ENCODE data around the gene ALG13.

The ALG13 gene

DNA sequence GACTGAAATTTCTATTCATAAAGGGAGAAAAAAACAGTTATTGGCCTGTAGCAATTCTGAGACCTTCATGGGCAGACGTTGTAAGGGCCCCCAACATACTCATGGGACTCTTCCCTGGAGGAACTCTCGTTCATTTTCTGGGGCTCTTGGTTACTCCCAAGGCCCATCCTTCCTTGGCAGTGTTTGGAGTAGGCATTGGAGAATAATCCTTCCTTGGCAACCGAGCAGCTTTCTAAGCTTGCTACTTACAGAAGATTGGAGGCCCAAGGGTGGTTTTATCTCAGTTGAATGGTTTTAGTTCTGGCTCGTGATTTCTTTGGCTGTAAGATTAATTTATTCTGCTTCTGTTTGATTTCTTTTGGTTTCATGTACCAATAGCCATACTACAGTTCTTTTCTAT, 50.4 kb downstream of the ALG13 start:
- Histone ChIP-seq H3K36me3 (no peaks in the 10 kb centered on the region; the same call in 1 of the 2 replicates), H3K4me3 (ENCODE audit: low read depth, low read length) (no peak overlapping the region), H3K27ac (no peak overlapping the region), H3K27me3 (ENCODE audit: insufficient read depth, low read depth, severe bottlenecking) (peaks cover 3% of the 10 kb centered on the region), H3K9me3 (ENCODE audit: severe bottlenecking) (no peaks in the 10 kb centered on the region)
- TF ChIP-seq, protein P1, sequence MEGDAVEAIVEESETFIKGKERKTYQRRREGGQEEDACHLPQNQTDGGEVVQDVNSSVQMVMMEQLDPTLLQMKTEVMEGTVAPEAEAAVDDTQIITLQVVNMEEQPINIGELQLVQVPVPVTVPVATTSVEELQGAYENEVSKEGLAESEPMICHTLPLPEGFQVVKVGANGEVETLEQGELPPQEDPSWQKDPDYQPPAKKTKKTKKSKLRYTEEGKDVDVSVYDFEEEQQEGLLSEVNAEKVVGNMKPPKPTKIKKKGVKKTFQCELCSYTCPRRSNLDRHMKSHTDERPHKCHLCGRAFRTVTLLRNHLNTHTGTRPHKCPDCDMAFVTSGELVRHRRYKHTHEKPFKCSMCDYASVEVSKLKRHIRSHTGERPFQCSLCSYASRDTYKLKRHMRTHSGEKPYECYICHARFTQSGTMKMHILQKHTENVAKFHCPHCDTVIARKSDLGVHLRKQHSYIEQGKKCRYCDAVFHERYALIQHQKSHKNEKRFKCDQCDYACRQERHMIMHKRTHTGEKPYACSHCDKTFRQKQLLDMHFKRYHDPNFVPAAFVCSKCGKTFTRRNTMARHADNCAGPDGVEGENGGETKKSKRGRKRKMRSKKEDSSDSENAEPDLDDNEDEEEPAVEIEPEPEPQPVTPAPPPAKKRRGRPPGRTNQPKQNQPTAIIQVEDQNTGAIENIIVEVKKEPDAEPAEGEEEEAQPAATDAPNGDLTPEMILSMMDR (IDR thresholded peaks at IDR 0.05; ENCODE audit: low read depth, low read length): no peak
- no peak for DNase-seq

DNA sequence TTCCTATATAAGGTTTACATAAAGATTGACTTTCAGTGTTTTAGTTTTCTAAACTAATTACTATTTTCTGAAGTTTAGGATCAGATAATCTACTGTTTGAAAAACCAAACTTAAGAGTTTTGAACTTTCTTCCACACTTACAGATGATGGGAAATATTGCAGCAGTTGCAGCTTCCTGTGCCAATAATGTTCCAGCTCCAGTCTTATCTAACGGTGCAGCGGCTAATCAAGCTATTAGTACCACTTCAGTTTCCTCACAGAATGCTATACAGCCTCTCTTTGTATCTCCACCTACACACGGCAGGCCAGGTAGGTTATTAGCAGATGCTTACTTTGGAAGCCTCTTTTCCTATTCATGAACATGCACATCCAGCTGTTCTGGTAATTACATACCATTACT, 55.6 kb downstream of the ALG13 start:
- Histone ChIP-seq H3K36me3 (no peaks in the 10 kb centered on the region; the same call in 1 of the 2 replicates), H3K4me3 (ENCODE audit: low read depth, low read length) (no peak overlapping the region), H3K27ac (no peak overlapping the region), H3K9me3 (ENCODE audit: severe bottlenecking) (no peaks in the 10 kb centered on the region), H3K27me3 (ENCODE audit: insufficient read depth, low read depth, severe bottlenecking) (no peaks in the 10 kb centered on the region)
- TF ChIP-seq, protein P1 (IDR thresholded peaks at IDR 0.05; ENCODE audit: low read depth, low read length): no peak
- no peak for DNase-seq

DNA sequence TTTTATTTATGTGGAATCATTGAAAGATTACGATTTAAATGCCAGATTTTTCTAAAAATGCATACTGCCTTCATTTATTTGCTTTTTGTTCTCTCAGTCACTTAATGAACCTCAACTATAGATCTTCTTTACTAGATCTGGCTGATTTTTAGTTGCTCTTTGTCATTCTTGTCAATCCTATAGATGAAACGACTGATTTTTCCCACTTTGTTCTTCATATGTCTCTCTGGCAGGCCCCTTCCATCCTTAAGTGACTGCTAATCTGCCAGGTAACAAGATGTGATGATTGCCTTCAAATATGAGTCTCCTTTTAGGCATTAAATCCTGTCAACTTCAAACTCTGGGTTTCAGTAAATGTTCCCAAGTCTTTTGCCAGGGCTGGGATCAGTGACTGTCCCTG, 61.0 kb downstream of the ALG13 start:
- H3K27ac ChIP-seq: no peak overlapping the region
- H3K36me3 ChIP-seq: no peaks in the 10 kb centered on the region; the same call in none of the 2 replicates
- TF ChIP-seq, protein P1 (IDR thresholded peaks at IDR 0.05; ENCODE audit: low read depth, low read length): no peak
- peaks cover 3% of the 10 kb centered on the region for H3K27me3 ChIP-seq (ENCODE audit: insufficient read depth, low read depth, severe bottlenecking)
- H3K4me3 ChIP-seq (ENCODE audit: low read depth, low read length): no peak overlapping the region
- H3K9me3 ChIP-seq (ENCODE audit: severe bottlenecking): no peaks in the 10 kb centered on the region
- no peak for DNase-seq

DNA sequence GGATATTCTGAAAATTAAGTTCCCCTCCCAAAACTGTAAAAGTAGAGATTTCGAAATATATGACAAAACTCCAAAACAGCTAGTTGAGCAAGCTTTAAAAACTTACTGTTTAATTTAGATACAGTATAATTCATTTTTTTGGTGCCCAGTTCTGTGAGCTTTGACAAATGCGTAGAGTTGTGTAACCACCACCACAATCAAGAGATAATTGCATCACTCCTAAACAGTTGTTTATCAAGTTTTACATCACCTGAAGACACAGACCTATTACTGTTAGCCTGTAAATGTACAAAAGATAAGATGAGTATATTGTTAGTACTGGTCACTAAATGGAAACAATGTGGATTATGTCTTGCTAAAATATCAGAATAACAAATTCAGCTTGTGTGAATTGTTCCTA, 62.3 kb downstream of the ALG13 start:
- no peaks in the 10 kb centered on the region; the same call in 1 of the 2 replicates for H3K36me3 ChIP-seq
- DNase-seq: no peak
- H3K27ac ChIP-seq: no peak overlapping the region
- H3K27me3 ChIP-seq (ENCODE audit: insufficient read depth, low read depth, severe bottlenecking): peaks cover 3% of the 10 kb centered on the region
- H3K9me3 ChIP-seq (ENCODE audit: severe bottlenecking): no peaks in the 10 kb centered on the region
- H3K4me3 ChIP-seq (ENCODE audit: low read depth, low read length): no peak overlapping the region
- TF ChIP-seq, protein P1 (IDR thresholded peaks at IDR 0.05; ENCODE audit: low read depth, low read length): no peak

DNA sequence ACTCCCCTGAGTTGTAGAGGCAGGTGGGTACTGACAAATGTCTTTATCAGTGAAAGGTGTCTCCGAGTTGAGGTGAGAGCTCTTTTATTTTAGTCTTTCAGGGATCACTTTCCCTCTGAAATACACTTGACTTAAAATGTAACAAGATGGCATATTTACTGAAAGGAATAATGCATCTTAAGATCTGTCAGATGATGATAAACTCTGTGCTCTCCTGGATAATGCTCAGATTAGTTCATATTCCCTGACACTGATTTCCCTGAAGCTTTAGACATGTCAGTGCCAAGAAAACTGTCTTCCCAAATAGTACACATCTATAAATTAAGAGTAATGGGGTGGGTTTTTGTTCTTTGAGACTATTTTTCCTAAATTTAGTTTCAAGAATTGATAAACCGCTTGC, 75.5 kb downstream of the ALG13 start:
- Histone ChIP-seq H3K27me3 (ENCODE audit: insufficient read depth, low read depth, severe bottlenecking) (no peaks in the 10 kb centered on the region), H3K27ac (no peak overlapping the region), H3K36me3 (peaks cover 4% of the 10 kb centered on the region; the same call in 1 of the 2 replicates), H3K4me3 (ENCODE audit: low read depth, low read length) (no peak overlapping the region), H3K9me3 (ENCODE audit: severe bottlenecking) (no peaks in the 10 kb centered on the region)
- TF ChIP-seq, protein P1 (IDR thresholded peaks at IDR 0.05; ENCODE audit: low read depth, low read length): no peak
- DNase-seq: no peak

DNA sequence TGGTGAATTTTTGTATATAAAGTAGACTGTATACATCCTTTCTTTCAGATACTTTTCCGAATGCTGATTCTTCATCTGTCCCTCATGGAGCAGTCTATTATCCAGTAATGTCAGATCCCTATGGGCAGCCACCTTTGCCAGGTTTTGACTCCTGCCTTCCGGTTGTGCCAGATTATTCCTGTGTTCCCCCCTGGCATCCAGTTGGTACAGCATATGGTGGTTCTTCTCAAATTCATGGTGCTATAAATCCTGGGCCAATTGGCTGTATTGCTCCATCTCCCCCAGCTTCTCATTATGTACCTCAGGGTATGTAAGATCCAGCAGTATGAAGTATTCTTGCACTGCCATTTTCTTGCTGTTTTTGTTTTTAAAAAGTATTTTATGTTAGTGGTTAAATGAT, 78.7 kb downstream of the ALG13 start:
- Histone ChIP-seq H3K4me3 (ENCODE audit: low read depth, low read length) (no peak overlapping the region), H3K27me3 (ENCODE audit: insufficient read depth, low read depth, severe bottlenecking) (peaks cover 4% of the 10 kb centered on the region), H3K27ac (no peak overlapping the region), H3K36me3 (no peaks in the 10 kb centered on the region), H3K9me3 (ENCODE audit: severe bottlenecking) (no peaks in the 10 kb centered on the region)
- DNase-seq: no peak
- TF ChIP-seq, protein P1 (IDR thresholded peaks at IDR 0.05; ENCODE audit: low read depth, low read length): no peak

Data from WERI-Rb-1 (cell line).